IMR-90 (cell line): ENCODE measurements around the gene ADAP1.

Experiments used
- BHLHE40 ChIP-seq: fragments of 150-350 bp; IDR thresholded peaks from 2 replicates; pipeline ENCODE4 v1.6.1; 2016; ENCODE audit warnings: mild to moderate bottlenecking, low read depth, low read length
- CEBPB ChIP-seq: IDR thresholded peaks from 2 replicates; pipeline ENCODE4 v1.6.1; 2012; ENCODE audit warnings: low read depth, low read length, improper control_type of control experiment
- POLR2A ChIP-seq: IDR thresholded peaks from 2 replicates; pipeline ENCODE4 v1.6.1; 2012; ENCODE audit warnings: mild to moderate bottlenecking, low read depth, low read length
- RFX5 ChIP-seq: IDR thresholded peaks from 2 replicates; pipeline ENCODE4 v1.8.0; 2012; ENCODE audit warnings: low read depth, mild to moderate bottlenecking, low read length, moderate library complexity
- SMC3 ChIP-seq: fragments of 150-350 bp; IDR thresholded peaks from 2 replicates; pipeline ENCODE4 v1.6.1; 2016; ENCODE audit warnings: low read depth, mild to moderate bottlenecking, antibody characterized with exemption, low read length, moderate library complexity
- TF ChIP-seq, protein P1 (sequence below): conservative IDR thresholded peaks from 2 replicates; pipeline ENCODE4 v1.5.1; 2012; ENCODE audit warnings: mild to moderate bottlenecking, low read depth, low read length, improper control_type of control experiment
- TF ChIP-seq, protein P2 (sequence below): fragments of 150-350 bp; IDR thresholded peaks from 2 replicates; pipeline ENCODE4 v1.6.1; 2017; ENCODE audit warnings: mild to moderate bottlenecking, antibody characterized with exemption, low read length, low read depth

DNA sequence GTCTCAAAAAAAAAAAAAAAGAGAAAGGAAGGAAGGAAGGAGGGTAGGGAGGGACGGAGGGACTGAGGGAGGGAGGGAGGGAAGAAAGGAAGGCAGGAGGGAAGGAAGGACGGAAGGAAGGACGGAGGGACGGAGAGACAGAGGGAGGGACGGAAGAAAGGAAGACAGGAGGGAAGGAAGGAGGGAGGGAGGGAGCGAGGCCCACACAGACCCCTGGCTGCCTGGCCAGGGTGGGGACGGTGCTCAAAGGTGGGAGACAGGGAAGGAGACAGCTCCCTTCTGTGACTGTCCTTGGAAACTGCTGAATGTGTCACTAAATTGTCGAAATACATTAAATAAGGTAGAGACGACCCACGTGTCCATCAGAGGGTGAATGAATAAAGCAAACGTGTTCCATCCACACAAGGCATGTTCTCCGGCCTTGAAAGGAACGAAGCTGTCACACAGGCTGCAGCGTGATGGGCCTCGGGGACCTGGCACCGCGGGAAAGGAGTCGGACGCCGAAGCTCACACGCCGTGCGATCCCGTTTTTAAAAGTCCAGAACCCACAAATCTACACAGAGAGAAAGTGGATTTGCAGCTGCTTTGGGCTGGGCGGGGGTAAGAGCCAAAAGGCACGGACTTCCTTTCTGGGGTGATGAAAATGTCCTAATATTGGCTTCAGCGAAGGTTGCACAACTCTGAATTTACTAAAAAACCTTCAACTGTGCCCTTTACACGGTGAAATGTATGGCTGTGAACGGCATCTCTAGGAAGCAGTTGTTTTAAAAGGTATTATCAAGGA lies 23.3 kb downstream of the ADAP1 start:
- TF ChIP-seq CEBPB (peak; percentile 38; the same call in 1 of the 2 replicates), BHLHE40 (no peak), POLR2A (no peak), RFX5 (no peak), SMC3 (no peak)
- TF ChIP-seq, protein P1, sequence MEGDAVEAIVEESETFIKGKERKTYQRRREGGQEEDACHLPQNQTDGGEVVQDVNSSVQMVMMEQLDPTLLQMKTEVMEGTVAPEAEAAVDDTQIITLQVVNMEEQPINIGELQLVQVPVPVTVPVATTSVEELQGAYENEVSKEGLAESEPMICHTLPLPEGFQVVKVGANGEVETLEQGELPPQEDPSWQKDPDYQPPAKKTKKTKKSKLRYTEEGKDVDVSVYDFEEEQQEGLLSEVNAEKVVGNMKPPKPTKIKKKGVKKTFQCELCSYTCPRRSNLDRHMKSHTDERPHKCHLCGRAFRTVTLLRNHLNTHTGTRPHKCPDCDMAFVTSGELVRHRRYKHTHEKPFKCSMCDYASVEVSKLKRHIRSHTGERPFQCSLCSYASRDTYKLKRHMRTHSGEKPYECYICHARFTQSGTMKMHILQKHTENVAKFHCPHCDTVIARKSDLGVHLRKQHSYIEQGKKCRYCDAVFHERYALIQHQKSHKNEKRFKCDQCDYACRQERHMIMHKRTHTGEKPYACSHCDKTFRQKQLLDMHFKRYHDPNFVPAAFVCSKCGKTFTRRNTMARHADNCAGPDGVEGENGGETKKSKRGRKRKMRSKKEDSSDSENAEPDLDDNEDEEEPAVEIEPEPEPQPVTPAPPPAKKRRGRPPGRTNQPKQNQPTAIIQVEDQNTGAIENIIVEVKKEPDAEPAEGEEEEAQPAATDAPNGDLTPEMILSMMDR, result no peak
- TF ChIP-seq, protein P2, sequence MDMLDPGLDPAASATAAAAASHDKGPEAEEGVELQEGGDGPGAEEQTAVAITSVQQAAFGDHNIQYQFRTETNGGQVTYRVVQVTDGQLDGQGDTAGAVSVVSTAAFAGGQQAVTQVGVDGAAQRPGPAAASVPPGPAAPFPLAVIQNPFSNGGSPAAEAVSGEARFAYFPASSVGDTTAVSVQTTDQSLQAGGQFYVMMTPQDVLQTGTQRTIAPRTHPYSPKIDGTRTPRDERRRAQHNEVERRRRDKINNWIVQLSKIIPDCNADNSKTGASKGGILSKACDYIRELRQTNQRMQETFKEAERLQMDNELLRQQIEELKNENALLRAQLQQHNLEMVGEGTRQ, result no peak
